GM12875 (cell line): ENCODE data around the gene FAM110D.

Experiments used
- H3K4me3 ChIP-seq: one replicate; pipeline ENCODE4 v1.5.1; 2011; ENCODE audit warnings: low read depth, low read length, control low read depth
- TF ChIP-seq, protein P1 (sequence below): IDR thresholded peaks from 2 replicates; pipeline ENCODE4 v1.5.1; 2011; ENCODE audit warnings: low read depth, mild to moderate bottlenecking, control low read depth, inconsistent platforms, low read length, moderate library complexity, borderline replicate concordance; ENCODE audit not compliant: insufficient read depth

FAM110D gene

DNA sequence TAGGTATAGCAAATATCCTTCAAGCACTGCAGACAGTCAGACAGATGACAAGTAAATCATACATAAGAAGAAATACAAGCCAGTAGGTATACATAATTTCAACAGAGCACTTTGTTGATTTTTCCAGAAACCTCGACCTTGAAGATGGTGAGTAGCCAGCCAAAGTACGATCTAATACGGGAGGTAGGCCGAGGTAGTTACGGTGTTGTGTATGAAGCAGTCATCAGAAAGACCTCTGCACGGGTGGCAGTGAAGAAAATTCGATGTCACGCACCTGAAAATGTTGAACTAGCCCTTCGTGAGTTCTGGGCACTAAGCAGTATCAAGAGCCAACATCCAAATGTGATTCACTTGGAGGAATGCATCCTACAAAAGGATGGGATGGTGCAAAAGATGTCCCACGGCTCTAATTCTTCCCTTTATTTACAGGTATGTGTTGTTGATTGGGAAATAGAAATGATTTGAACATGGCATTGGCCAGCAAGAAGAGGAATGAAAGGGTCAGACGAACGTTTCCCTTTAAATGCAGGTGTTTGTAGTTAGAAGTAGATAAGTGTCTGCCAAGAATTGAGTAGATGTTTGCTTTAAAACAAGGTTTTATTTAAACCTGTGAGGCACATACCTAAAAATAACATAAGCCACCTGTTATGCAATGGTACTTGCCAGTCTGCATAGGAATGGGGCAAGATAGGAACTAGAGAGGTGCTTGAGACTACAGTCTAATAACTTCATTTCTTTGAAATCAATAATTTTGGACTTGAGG lies 44.5 kb upstream of the FAM110D start:
- TF ChIP-seq, protein P1, sequence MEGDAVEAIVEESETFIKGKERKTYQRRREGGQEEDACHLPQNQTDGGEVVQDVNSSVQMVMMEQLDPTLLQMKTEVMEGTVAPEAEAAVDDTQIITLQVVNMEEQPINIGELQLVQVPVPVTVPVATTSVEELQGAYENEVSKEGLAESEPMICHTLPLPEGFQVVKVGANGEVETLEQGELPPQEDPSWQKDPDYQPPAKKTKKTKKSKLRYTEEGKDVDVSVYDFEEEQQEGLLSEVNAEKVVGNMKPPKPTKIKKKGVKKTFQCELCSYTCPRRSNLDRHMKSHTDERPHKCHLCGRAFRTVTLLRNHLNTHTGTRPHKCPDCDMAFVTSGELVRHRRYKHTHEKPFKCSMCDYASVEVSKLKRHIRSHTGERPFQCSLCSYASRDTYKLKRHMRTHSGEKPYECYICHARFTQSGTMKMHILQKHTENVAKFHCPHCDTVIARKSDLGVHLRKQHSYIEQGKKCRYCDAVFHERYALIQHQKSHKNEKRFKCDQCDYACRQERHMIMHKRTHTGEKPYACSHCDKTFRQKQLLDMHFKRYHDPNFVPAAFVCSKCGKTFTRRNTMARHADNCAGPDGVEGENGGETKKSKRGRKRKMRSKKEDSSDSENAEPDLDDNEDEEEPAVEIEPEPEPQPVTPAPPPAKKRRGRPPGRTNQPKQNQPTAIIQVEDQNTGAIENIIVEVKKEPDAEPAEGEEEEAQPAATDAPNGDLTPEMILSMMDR: no peak

DNA sequence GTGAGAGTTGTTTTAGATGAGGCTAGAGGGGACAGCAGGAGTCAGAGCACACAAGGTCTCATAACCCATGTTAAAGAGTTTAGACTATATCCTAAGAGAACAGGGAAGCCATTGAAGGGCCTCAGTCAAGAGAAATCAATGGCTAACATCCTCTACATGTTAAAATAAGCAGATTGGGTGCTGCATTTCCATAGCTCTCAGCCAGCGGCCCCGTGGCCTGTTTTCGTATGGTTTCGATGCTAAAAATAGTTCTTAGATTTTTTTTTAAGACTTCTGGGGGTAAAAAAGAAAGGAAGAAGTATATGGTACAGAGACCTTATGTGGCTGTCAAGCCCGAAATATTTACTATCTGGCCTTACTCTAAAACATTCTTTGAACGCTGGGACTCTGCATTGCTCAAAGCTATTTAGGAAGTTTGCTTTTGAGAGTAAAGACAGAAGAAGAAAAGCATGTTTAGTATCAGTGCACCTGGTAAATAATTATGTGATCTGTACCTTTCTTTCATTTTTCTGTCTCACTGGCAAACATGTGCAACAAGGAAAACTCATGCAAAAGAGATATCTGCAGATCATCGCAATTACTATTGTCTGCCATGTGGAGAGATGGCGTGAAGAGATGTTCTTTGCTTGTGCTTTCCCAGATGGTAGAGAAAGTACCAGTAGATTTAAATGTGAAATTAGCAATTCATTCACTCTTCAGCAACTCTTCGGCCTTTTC lies 38.8 kb upstream of the FAM110D start:
- no peak overlapping the region for H3K4me3 ChIP-seq
- TF ChIP-seq, protein P1: no peak

More for the DNA sequence above, 44.5 kb upstream of the FAM110D start:
- no peak overlapping the region for H3K4me3 ChIP-seq

GRCh38 chr1:26121854-26122773 lies 36.8 kb upstream of the FAM110D start:
- TF ChIP-seq, protein P1: no peak
- no peak overlapping the region for H3K4me3 ChIP-seq

- no peak overlapping the region for H3K4me3 ChIP-seq
- TF ChIP-seq, protein P1: no peak
Observed at GRCh38 chr1:26122988-26123973, 35.6 kb upstream of the FAM110D start.

- TF ChIP-seq, protein P1: no peak
- no peak overlapping the region for H3K4me3 ChIP-seq
Observed at GRCh38 chr1:26124418-26125331, 34.2 kb upstream of the FAM110D start.

DNA sequence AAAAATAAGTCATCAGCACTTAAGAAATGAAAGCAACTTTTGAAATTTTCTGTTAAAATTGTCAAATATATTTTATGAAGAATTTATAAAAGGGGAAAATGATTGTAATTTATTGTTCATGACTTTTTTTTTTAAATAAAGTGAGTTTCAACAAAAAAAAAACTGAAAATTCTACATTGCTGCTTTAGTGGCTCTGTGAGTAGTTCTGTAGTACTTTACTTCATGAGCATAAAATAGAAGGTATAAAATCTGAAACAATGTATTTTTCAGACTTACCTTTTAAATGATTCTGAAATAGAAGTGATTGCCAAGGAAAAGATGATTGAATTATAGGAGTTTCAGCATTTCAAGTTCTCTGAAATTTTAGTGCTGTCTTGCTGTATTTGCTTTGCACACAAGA lies 33.5 kb upstream of the FAM110D start:
- TF ChIP-seq, protein P1: no peak
- no peak overlapping the region for H3K4me3 ChIP-seq
